Motor neuron (in vitro differentiated cells): ENCODE results near the gene RADIL. TPM values are rescaled to one million over a fixed set of nuclear protein-coding genes. Genes with fewer than 3 reads are reported as not detected.

Source experiments
- ATAC-seq, 8 experiments: fragments of 200-7000 bp; cut with Tn5 transposase; replicated peaks in 6 of 8; 2 replicates each; pipeline ENCODE4 v1.8.0; 2021; ENCODE audit warnings: mild to moderate bottlenecking in 8 of 8, moderate library complexity in 8 of 8
- H3K27ac ChIP-seq, 2 donors: fragments of 250-450 bp; sonication (Bioruptor Pico); 2 replicates each; pipeline ENCODE4 v1.9.0; 2021; ENCODE audit warnings: antibody characterized with exemption in 2 of 2, mild to moderate bottlenecking in 2 of 2, moderate library complexity in 1 of 2
- H3K4me1 ChIP-seq, 2 donors: fragments of 250-450 bp; sonication (Bioruptor Pico); replicated peaks in 1 of 2; 2 replicates each; pipeline ENCODE4 v1.6.1; 2021; ENCODE audit warnings: antibody characterized with exemption in 2 of 2, mild to moderate bottlenecking in 2 of 2, moderate library complexity in 1 of 2
- H3K4me3 ChIP-seq, 5 donors: fragments of 250-450 bp; sonication (Bioruptor Pico); 2 replicates each; pipeline ENCODE4 v1.9.0; 2021; ENCODE audit warnings: antibody characterized with exemption in 5 of 5, mild to moderate bottlenecking in 5 of 5, moderate library complexity in 4 of 5
- WGBS, 10 experiments: fragments of 450-650 bp; shearing (Covaris generic); methylation state at CpG; one replicate each; pipeline ENCODE4 v1.0.0; 2022; 5-methylcytosine and 5-hydroxymethylcytosine counted together
- in situ Hi-C, 9 experiments: fragments of 400-800 bp; cut with MboI; loops; one replicate each; pipeline ENCODE4 v1.15.0; 2021; ENCODE audit warnings: low sequenced_read_pairs in 9 of 9, low pct_unique_long_range_greater_than_20kb in 2 of 9; ENCODE audit not compliant: unreplicated experiment in 9 of 9
- total RNA-seq, 8 experiments: library from RNA; unstranded; fragments of 300-600 nt; gene quantifications; 2 replicates each; pipeline versions ENCODE4 v1.2.3 to v1.2.4, GENCODE V29; 2022

RADIL gene
- total RNA-seq, 8 experiments from 2014 or later, result 0.15 to 7.7 (median 4.6) TPM

- ATAC-seq, result no peak
- WGBS, 10 experiments, result 100% methylated on average over 2 of the region's 26 CpGs; no CpG with 5 or more reads in 9 of the 10 experiments
- peaks cover 4 to 8% of the 10 kb centered on the region in 2 donors for H3K4me1 ChIP-seq
- no peak overlapping the region for H3K4me3 ChIP-seq
- in situ Hi-C loops, result loop anchor here in 2 of 9 experiments (10.0 to 25.0 kb wide), 2 partner anchors 295 to 298 kb away; no protein-coding TSS in a partner anchor
- H3K27ac ChIP-seq, result no peak overlapping the region
These were observed 94.1 kb downstream of the RADIL start for GRCh38 chr7:4789194-4790077.

- ATAC-seq, result no peak
- WGBS, 10 experiments, result 92 to 100% (median 100%) methylated on average over 1 to 12 of the region's 27 CpGs; no CpG with 5 or more reads in 6 of the 10 experiments
These were observed 94.8 kb downstream of the RADIL start for GRCh38 chr7:4788627-4789189.

GRCh38 chr7:4787947-4788626, 95.4 kb downstream of the RADIL start:
- no peak overlapping the region for H3K27ac ChIP-seq

More at GRCh38 chr7:4788627-4789189, 94.8 kb downstream of the RADIL start:
- Histone ChIP-seq H3K4me1 (peaks cover 4 to 8% of the 10 kb centered on the region in 2 donors), H3K4me3 (no peak overlapping the region), H3K27ac (no peak overlapping the region)
- in situ Hi-C loops, result loop anchor here in 1 of 9 experiments (25.0 kb wide), 1 partner anchor 299 kb away; no protein-coding TSS in a partner anchor

GRCh38 chr7:4787541-4787940, 96.0 kb downstream of the RADIL start:
- no peak overlapping the region for H3K27ac ChIP-seq
- ATAC-seq, result no peak
- WGBS, 10 experiments, result 85% methylated on average over 4 of the region's 17 CpGs; no CpG with 5 or more reads in 9 of the 10 experiments
- peaks cover 0 to 2% of the 10 kb centered on the region in 2 donors for H3K4me1 ChIP-seq
- in situ Hi-C loops, result loop anchor here in 1 of 9 experiments (25.0 kb wide), 1 partner anchor 300 kb away; no protein-coding TSS in a partner anchor
- H3K4me3 ChIP-seq, result no peak overlapping the region

More at GRCh38 chr7:4787947-4788626, 95.4 kb downstream of the RADIL start:
- H3K4me3 ChIP-seq, result no peak overlapping the region
- WGBS, 10 experiments, result 75 to 100% methylated on average over 3 to 4 of the region's 23 CpGs; no CpG with 5 or more reads in 8 of the 10 experiments
- in situ Hi-C loops, result loop anchor here in 1 of 9 experiments (25.0 kb wide), 1 partner anchor 299 kb away; no protein-coding TSS in a partner anchor
- peaks cover 4 to 8% of the 10 kb centered on the region in 2 donors for H3K4me1 ChIP-seq
- no peak for ATAC-seq

GRCh38 chr7:4786015-4786414, 97.5 kb downstream of the RADIL start:
- in situ Hi-C loops, result loop anchor here in 1 of 9 experiments (25.0 kb wide), 1 partner anchor 301 kb away; no protein-coding TSS in a partner anchor
- WGBS, 10 experiments, result 100% methylated on average over 1 to 6 of the region's 17 CpGs; no CpG with 5 or more reads in 8 of the 10 experiments
- no peaks in the 10 kb centered on the region for H3K4me1 ChIP-seq
- no peak for ATAC-seq
- no peak overlapping the region for H3K27ac ChIP-seq
- no peak overlapping the region for H3K4me3 ChIP-seq

GRCh38 chr7:4785371-4785770, 98.1 kb downstream of the RADIL start:
- no peak overlapping the region for H3K4me3 ChIP-seq
- WGBS, 10 experiments, result 68 to 100% (median 88%) methylated on average over 1 to 3 of the region's 20 CpGs; no CpG with 5 or more reads in 6 of the 10 experiments
- no peaks in the 10 kb centered on the region for H3K4me1 ChIP-seq
- no peak overlapping the region for H3K27ac ChIP-seq
- in situ Hi-C loops, result loop anchor here in 1 of 9 experiments (25.0 kb wide), 1 partner anchor 302 kb away; no protein-coding TSS in a partner anchor
- no peak for ATAC-seq

- no peak for ATAC-seq
- no peak overlapping the region for H3K27ac ChIP-seq
- no peaks in the 10 kb centered on the region for H3K4me1 ChIP-seq
- WGBS, 10 experiments, result no CpG with 5 or more reads among the region's 19 CpGs
- H3K4me3 ChIP-seq, result no peak overlapping the region
- in situ Hi-C loops, result loop anchor here in 1 of 9 experiments (25.0 kb wide), 1 partner anchor 303 kb away; no protein-coding TSS in a partner anchor
These were observed 98.7 kb downstream of the RADIL start for GRCh38 chr7:4784799-4785198.

GRCh38 chr7:4783762-4784351, 99.7 kb downstream of the RADIL start:
- Histone ChIP-seq H3K27ac (no peak overlapping the region), H3K4me1 (no peaks in the 10 kb centered on the region), H3K4me3 (no peak overlapping the region)
- ATAC-seq, result peak in 1 of 8 experiments; percentile 3
- WGBS, 10 experiments, result 100% methylated on average over 1 of the region's 40 CpGs; no CpG with 5 or more reads in 9 of the 10 experiments
- in situ Hi-C loops, result loop anchor here in 1 of 9 experiments (25.0 kb wide), 1 partner anchor 303 kb away; no protein-coding TSS in a partner anchor

GRCh38 chr7:4783292-4783652, 100.2 kb downstream of the RADIL start:
- Histone ChIP-seq H3K4me3 (no peak overlapping the region), H3K27ac (no peak overlapping the region), H3K4me1 (no peaks in the 10 kb centered on the region)
- in situ Hi-C loops, result loop anchor here in 1 of 9 experiments (25.0 kb wide), 1 partner anchor 304 kb away; no protein-coding TSS in a partner anchor
- WGBS, 10 experiments, result 80 to 100% (median 90%) methylated on average over 1 to 7 of the region's 16 CpGs; no CpG with 5 or more reads in 6 of the 10 experiments
- ATAC-seq, result no peak

GRCh38 chr7:4782333-4783291, 100.9 kb downstream of the RADIL start:
- ATAC-seq, result peak in 2 of 8 experiments; percentile 2 to 13
- WGBS, 10 experiments, result 92 to 100% (median 94%) methylated on average over 1 to 9 of the region's 36 CpGs; no CpG with 5 or more reads in 5 of the 10 experiments
- no peaks in the 10 kb centered on the region for H3K4me1 ChIP-seq
- no peak overlapping the region for H3K27ac ChIP-seq
- in situ Hi-C loops, result loop anchor here in 1 of 9 experiments (25.0 kb wide), 1 partner anchor 305 kb away; no protein-coding TSS in a partner anchor
- H3K4me3 ChIP-seq, result no peak overlapping the region
